ENCODE measurements around the gene ATF7. TPM values are rescaled to one million over a fixed set of nuclear protein-coding genes. Genes with fewer than 3 reads are reported as not detected.

ATF7 gene
- total and polyA plus RNA-seq, 9 of the 15 experiments (the other 6 are each of a cell fraction or from before 2014, with no cell fraction given) = 10.6 to 30.4 (median 20.7) TPM

DNA sequence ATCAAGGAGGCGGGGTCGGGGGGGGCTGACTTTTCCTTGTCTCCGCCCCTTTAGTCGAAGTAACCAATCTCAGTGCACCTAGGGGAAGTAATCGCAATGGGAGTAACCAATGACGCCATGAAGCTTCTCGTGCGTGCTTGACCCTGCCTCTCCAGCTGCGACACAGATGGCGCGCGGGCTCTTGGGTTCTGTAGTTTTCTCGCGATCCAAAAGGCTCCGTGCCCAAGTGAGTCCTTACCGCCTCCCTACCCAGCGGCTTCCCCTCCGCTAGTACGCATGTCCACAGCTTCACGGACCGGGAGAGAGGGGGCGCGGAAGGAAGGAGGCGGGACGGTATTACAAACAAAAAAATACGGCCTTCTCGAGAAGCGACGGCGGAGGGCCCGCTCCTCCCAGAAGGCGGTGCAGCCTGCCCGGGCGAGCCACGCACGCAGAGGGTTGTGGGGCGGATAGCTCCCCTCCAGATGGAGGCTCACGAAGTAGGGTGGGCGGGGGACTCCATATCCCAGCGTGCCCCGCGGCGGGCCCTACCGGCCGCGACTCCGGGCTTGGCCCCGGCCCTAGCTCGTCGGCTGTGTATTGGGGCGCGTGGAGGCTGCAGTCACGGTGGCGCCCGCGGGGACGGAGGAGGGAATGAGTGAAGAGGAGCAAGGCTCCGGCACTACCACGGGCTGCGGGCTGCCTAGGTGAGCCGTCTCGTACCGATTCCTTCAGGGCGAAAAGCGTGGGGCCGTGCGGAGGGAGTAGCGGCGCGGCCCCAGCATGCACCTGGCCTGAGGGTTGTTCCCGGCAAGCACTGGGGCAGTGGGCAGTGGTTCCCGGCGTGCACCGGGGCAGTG is 125.2 kb downstream of the ATF7 start, which contains the start of gene TARBP2 (continued):
- TF ChIP-seq ZBTB17 (CRISPR knock-in tag; IDR thresholded peaks at IDR 0.05) = peak; percentile 80
- TF ChIP-seq ZFPM2 (CRISPR knock-in tag; IDR thresholded peaks at IDR 0.05) = no peak
- TF ChIP-seq BRD9 (IDR thresholded peaks at IDR 0.05; ENCODE audit: low read depth, partially characterized antibody) = no peak
- TF ChIP-seq ZNF3 (CRISPR knock-in tag; IDR thresholded peaks at IDR 0.05) = no peak
- TF ChIP-seq, protein P1, sequence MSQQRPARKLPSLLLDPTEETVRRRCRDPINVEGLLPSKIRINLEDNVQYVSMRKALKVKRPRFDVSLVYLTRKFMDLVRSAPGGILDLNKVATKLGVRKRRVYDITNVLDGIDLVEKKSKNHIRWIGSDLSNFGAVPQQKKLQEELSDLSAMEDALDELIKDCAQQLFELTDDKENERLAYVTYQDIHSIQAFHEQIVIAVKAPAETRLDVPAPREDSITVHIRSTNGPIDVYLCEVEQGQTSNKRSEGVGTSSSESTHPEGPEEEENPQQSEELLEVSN (IDR thresholded peaks at IDR 0.05; ENCODE audit: borderline replicate concordance in 1 of 2, extremely low read depth in 1 of 2, insufficient read depth in 1 of 2, insufficient read length in 1 of 2, low read depth in 1 of 2, low read length in 1 of 2, poor library complexity in 1 of 2, severe bottlenecking in 1 of 2) = peak; percentile 51 to 67
- TF ChIP-seq NONO (IDR thresholded peaks at IDR 0.05; ENCODE audit: low read depth in 2 of 2, low read length in 1 of 2) = 0 out of 4 replicates have a peak, but pooled peaks of 1 of the 2 experiments have one; percentile 29
- TF ChIP-seq HDAC6 (IDR thresholded peaks at IDR 0.05; ENCODE audit: low read depth, low read length) = no peak
- peak; percentile 81 for TF ChIP-seq ZZZ3 (IDR thresholded peaks at IDR 0.05)
- TF ChIP-seq MAZ (CRISPR knock-in tag; conservative IDR thresholded peaks at IDR 0.05 in 1 of 2, IDR thresholded peaks at IDR 0.05 in 1 of 2) = peak; percentile 91 to 92
- TF ChIP-seq SMAD1 (IDR thresholded peaks at IDR 0.05; ENCODE audit: low read depth, low read length, partially characterized antibody) = no peak
- TF ChIP-seq PTRF (tag; IDR thresholded peaks at IDR 0.05) = no peak
- TF ChIP-seq SAP30 (IDR thresholded peaks at IDR 0.05; ENCODE audit: borderline replicate concordance, insufficient read depth, low read depth, low read length, poor library complexity, severe bottlenecking) = peak; percentile 40
- 0 out of 2 replicates have a peak, but pooled peaks have one; percentile 11 for TF ChIP-seq ZKSCAN1 (IDR thresholded peaks at IDR 0.05; ENCODE audit: low read depth, low read length)
- 0 out of 2 replicates have a peak, but pooled peaks have one; percentile 2 for TF ChIP-seq CBFA2T3 (IDR thresholded peaks at IDR 0.05)
- TF ChIP-seq COPS2 (conservative IDR thresholded peaks at IDR 0.05) = no peak
- TF ChIP-seq, protein P2, sequence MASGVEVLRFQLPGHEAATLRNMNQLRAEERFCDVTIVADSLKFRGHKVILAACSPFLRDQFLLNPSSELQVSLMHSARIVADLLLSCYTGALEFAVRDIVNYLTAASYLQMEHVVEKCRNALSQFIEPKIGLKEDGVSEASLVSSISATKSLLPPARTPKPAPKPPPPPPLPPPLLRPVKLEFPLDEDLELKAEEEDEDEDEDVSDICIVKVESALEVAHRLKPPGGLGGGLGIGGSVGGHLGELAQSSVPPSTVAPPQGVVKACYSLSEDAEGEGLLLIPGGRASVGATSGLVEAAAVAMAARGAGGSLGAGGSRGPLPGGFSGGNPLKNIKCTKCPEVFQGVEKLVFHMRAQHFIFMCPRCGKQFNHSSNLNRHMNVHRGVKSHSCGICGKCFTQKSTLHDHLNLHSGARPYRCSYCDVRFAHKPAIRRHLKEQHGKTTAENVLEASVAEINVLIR (CRISPR knock-in tag; IDR thresholded peaks at IDR 0.05) = peak; percentile 85
- TF ChIP-seq NFYB (IDR thresholded peaks at IDR 0.05; ENCODE audit: extremely low read depth, insufficient read length) = peak; percentile 81
- no peak for TF ChIP-seq MAFG (tag; conservative IDR thresholded peaks at IDR 0.05)
- no peak for TF ChIP-seq TFAM (CRISPR knock-in tag; conservative IDR thresholded peaks at IDR 0.05)
- TF ChIP-seq, protein P3, sequence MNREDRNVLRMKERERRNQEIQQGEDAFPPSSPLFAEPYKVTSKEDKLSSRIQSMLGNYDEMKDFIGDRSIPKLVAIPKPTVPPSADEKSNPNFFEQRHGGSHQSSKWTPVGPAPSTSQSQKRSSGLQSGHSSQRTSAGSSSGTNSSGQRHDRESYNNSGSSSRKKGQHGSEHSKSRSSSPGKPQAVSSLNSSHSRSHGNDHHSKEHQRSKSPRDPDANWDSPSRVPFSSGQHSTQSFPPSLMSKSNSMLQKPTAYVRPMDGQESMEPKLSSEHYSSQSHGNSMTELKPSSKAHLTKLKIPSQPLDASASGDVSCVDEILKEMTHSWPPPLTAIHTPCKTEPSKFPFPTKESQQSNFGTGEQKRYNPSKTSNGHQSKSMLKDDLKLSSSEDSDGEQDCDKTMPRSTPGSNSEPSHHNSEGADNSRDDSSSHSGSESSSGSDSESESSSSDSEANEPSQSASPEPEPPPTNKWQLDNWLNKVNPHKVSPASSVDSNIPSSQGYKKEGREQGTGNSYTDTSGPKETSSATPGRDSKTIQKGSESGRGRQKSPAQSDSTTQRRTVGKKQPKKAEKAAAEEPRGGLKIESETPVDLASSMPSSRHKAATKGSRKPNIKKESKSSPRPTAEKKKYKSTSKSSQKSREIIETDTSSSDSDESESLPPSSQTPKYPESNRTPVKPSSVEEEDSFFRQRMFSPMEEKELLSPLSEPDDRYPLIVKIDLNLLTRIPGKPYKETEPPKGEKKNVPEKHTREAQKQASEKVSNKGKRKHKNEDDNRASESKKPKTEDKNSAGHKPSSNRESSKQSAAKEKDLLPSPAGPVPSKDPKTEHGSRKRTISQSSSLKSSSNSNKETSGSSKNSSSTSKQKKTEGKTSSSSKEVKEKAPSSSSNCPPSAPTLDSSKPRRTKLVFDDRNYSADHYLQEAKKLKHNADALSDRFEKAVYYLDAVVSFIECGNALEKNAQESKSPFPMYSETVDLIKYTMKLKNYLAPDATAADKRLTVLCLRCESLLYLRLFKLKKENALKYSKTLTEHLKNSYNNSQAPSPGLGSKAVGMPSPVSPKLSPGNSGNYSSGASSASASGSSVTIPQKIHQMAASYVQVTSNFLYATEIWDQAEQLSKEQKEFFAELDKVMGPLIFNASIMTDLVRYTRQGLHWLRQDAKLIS (CRISPR knock-in tag; IDR thresholded peaks at IDR 0.05) = no peak
- peak; percentile 46; the same call in 1 of the 2 replicates for TF ChIP-seq FOXJ2 (tag; IDR thresholded peaks at IDR 0.05)

Data from K562 (cell line).